Mucosa of descending colon (tissue), 3 donors: ENCODE measurements around the gene DNAJC9. TPM values are rescaled to one million over a fixed set of nuclear protein-coding genes. Genes with fewer than 3 reads are reported as not detected.

Experiments
- ATAC-seq: fragments of 200-7000 bp; cut with Tn5 transposase; one replicate; pipeline ENCODE4 v1.9.1; 2020; ENCODE audit warnings: mild to moderate bottlenecking, moderate library complexity
- DNase-seq, 3 donors: peaks; one replicate each; pipeline ENCODE4 v3.0.0-alpha.2; 2020
- H3K36me3 ChIP-seq: fragments of 200-600 bp; one replicate; pipeline ENCODE4 v1.8.0; 2021; ENCODE audit warnings: low read depth, mild to moderate bottlenecking
- H3K4me1 ChIP-seq: fragments of 200-600 bp; one replicate; pipeline ENCODE4 v1.8.0; 2021; ENCODE audit warnings: low read depth, mild to moderate bottlenecking
- H3K4me3 ChIP-seq: fragments of 200-600 bp; one replicate; pipeline ENCODE4 v1.8.0; 2021; ENCODE audit warnings: mild to moderate bottlenecking
- H3K9me3 ChIP-seq: fragments of 200-600 bp; one replicate; pipeline ENCODE4 v1.8.0; 2021; ENCODE audit warnings: mild to moderate bottlenecking
- CTCF ChIP-seq: fragments of 200-600 bp; IDR thresholded peaks from one replicate; pipeline ENCODE4 v1.8.0; 2022; ENCODE audit warnings: antibody characterized with exemption, mild to moderate bottlenecking
- intact Hi-C, 2 donors: fragments of 100-400 bp; cut with DNase I in 1 of 2; cut with micrococcal nuclease in 1 of 2; formaldehyde crosslinking; loops; one replicate each; pipeline versions ENCODE4 v1.11.0 to v1.11.1; 2022; cut with DNase I, micrococcal nuclease
- total RNA-seq, 3 donors: library from RNA; stranded (reverse); fragmentation: NEBNext Ultra II Directional in 2 of 3; extraction: Animal tissue kit (Norgen Biotek cat#: 25700) in 2 of 3; gene quantifications; one replicate each; pipeline versions ENCODE4 v1.2.1 to v1.2.4, GENCODE V29; 2021 to 2023
- donor health status: DM: no; HTN: no; CAD: no; lungs with moderate emphysema.
- donor health status: DM: no; HTN: no; CAD: no.
- donor health status: DM: no; HTN: yes; CAD: no.

DNAJC9 gene
- total RNA-seq, 3 donors from 2014 or later, result 12.7 to 18.2 (median 15.3) TPM

- no peak for DNase-seq
- TF ChIP-seq CTCF, result no peak
- intact Hi-C loops, result no loop called here
- no peak for ATAC-seq
- Histone ChIP-seq H3K9me3 (no peaks in the 10 kb centered on the region), H3K36me3 (peaks cover 4% of the 10 kb centered on the region), H3K4me1 (no peaks in the 10 kb centered on the region), H3K4me3 (no peak overlapping the region)
Measured at GRCh38 chr10:73206385-73206784, 40.7 kb downstream of the DNAJC9 start.

- DNase-seq (no peak), ATAC-seq (no peak)
- peaks cover 4% of the 10 kb centered on the region for H3K36me3 ChIP-seq
- intact Hi-C loops, result no loop called here
- H3K4me1 ChIP-seq, result no peaks in the 10 kb centered on the region
- H3K4me3 ChIP-seq, result no peak overlapping the region
- H3K9me3 ChIP-seq, result no peaks in the 10 kb centered on the region
- TF ChIP-seq CTCF, result no peak
Measured at GRCh38 chr10:73205890-73206289, 41.2 kb downstream of the DNAJC9 start.

GRCh38 chr10:73205081-73205480, 42.0 kb downstream of the DNAJC9 start:
- H3K36me3 ChIP-seq, result peaks cover 4% of the 10 kb centered on the region
- no peak for ATAC-seq
- H3K4me1 ChIP-seq, result no peaks in the 10 kb centered on the region
- DNase-seq, result no peak
- H3K4me3 ChIP-seq, result no peak overlapping the region
- H3K9me3 ChIP-seq, result no peaks in the 10 kb centered on the region
- intact Hi-C loops, result no loop called here
- TF ChIP-seq CTCF, result no peak

Other genes with a start within 250 kb of the DNAJC9 start
- gene P4HA1, start 150.4 kb downstream of the DNAJC9 start, total RNA-seq, result 10 to 100 TPM; 21.0 to 26.1 (median 26.0) TPM
- 1 to 10 TPM; 3.5 to 5.1 (median 3.6) TPM for gene NUDT13, start 136.8 kb downstream of the DNAJC9 start, total RNA-seq
- gene ECD, start 79.2 kb downstream of the DNAJC9 start, total RNA-seq, result 10 to 100 TPM; 20.5 to 23.6 (median 20.8) TPM
- gene FAM149B1, start 79.1 kb downstream of the DNAJC9 start, total RNA-seq, result 10 to 100 TPM; 15.4 to 23.0 (median 20.5) TPM
- 100 to 1,000 TPM in 1 of 3 donors, 10 to 100 TPM in 2; 76.7 to 108 (median 88.9) TPM for gene MRPS16, start 5.4 kb upstream of the DNAJC9 start, total RNA-seq
- 1 to 10 TPM in 2 of 3 donors, under 1 TPM in 1; 0.94 to 2.0 (median 1.2) TPM for gene CFAP70, start 111.6 kb upstream of the DNAJC9 start, total RNA-seq
- gene ANXA7, start 166.8 kb upstream of the DNAJC9 start, total RNA-seq, result 100 to 1,000 TPM in 1 of 3 donors, 10 to 100 TPM in 2; 93.7 to 106 (median 99.9) TPM
- 1 to 10 TPM; 1.8 to 2.8 (median 2.7) TPM for gene MSS51, start 186.3 kb upstream of the DNAJC9 start, total RNA-seq
- gene PPP3CB, start 248.8 kb upstream of the DNAJC9 start, total RNA-seq, result 10 to 100 TPM; 25.8 to 79.6 (median 27.3) TPM